HCT116 (cell line): ENCODE results near the gene CRIP3. TPM values are rescaled to one million over a fixed set of nuclear protein-coding genes. Genes with fewer than 3 reads are reported as not detected.

Experiments
- ATAC-seq: fragments of 200-7000 bp; cut with Tn5 transposase; 2 replicates; pipeline ENCODE4 v1.9.1; 2020; ENCODE audit warnings: mild to moderate bottlenecking, moderate library complexity
- BruUV-seq: library from RNA; stranded (reverse); fragments of 400-500 nt; replicated peaks from 2 replicates; lab custom pipeline; 2021; lab: Mats Ljungman, UMichigan
- CTCF ChIA-PET: fragments of 300-600 bp; sonication (Branson Sonifier 250); formaldehyde crosslinking; loops from one replicate; lab custom pipeline; 2021; ENCODE audit warnings: antibody characterized with exemption; lab: Charles Lee
- POLR2A ChIA-PET: fragments of 300-600, 350-600 bp; sonication (Branson Sonifier 250); formaldehyde crosslinking; loops from one replicate; lab custom pipeline; 2021; ENCODE audit warnings: antibody characterized with exemption; lab: Charles Lee
- RAD21 ChIA-PET, 2 experiments: fragments of 300-600 bp; sonication (Branson Sonifier 250); formaldehyde crosslinking; loops; one replicate each; lab custom pipeline; 2023; ENCODE audit warnings: low total read pairs in 2 of 2; ENCODE audit not compliant: uncharacterized antibody in 2 of 2, unreplicated experiment in 2 of 2, low non-redundant PET in 1 of 2; lab: Charles Lee
- DNase-seq: peaks from one replicate; pipeline ENCODE4 v3.0.0-alpha.2; 2010; ENCODE audit warnings: low read depth, low spot score
- H2AFZ ChIP-seq: fragments of 200-600 bp; shearing (Covaris generic), sonication (generic); 2 replicates; pipeline ENCODE4 v1.6.1; 2017; ENCODE audit warnings: low read depth, mixed run types, mixed read lengths, antibody characterized with exemption, low read length; ENCODE audit not compliant: poor library complexity, severe bottlenecking
- H3K27ac ChIP-seq: 2 replicates; pipeline ENCODE4 v1.5.1; 2012; ENCODE audit warnings: low read depth, low read length
- H3K27me3 ChIP-seq: fragments of 200-600 bp; sonication (generic); 2 replicates; pipeline ENCODE4 v1.6.1; 2016; ENCODE audit warnings: mixed run types, low read length, mixed read lengths; ENCODE audit not compliant: insufficient read depth
- H3K36me3 ChIP-seq, 2 experiments: fragments of 200-500 bp in 1 of 2; fragments of 200-600 bp in 1 of 2; sonication (Bioruptor generic) in 1 of 2; sonication (generic) in 1 of 2; 2 replicates each; pipeline versions ENCODE4 v1.5.1 to v1.6.1; 2014 to 2016; ENCODE audit warnings: low read length in 2 of 2, inconsistent platforms in 1 of 2, mixed read lengths in 1 of 2, mixed run types in 1 of 2; ENCODE audit not compliant: insufficient read depth in 2 of 2, control insufficient read depth in 1 of 2
- H3K4me1 ChIP-seq, 2 experiments: fragments of 200-600 bp in 1 of 2; sonication (generic) in 1 of 2; 2 replicates each; pipeline versions ENCODE4 v1.5.1 to v1.6.1; 2012 to 2017; ENCODE audit warnings: low read length in 2 of 2, inconsistent platforms in 1 of 2, mild to moderate bottlenecking in 1 of 2, mixed read lengths in 1 of 2, mixed run types in 1 of 2, moderate library complexity in 1 of 2; ENCODE audit not compliant: insufficient read depth in 2 of 2, control insufficient read depth in 1 of 2
- H3K4me2 ChIP-seq: fragments of 200-600 bp; sonication (generic); 2 replicates; pipeline ENCODE4 v1.6.1; 2017; ENCODE audit warnings: mixed run types, low read length, mixed read lengths
- H3K4me3 ChIP-seq, 2 experiments: fragments of 200-600 bp in 1 of 2; sonication (generic) in 1 of 2; replicated peaks in 1 of 2; 2 replicates each; pipeline ENCODE4 v1.5.1; 2011 to 2016; ENCODE audit warnings: low read length in 2 of 2, control low read depth in 1 of 2, low read depth in 1 of 2, mild to moderate bottlenecking in 1 of 2, mixed read lengths in 1 of 2, mixed run types in 1 of 2
- H3K79me2 ChIP-seq: fragments of 200-600 bp; sonication (generic); 2 replicates; pipeline ENCODE4 v1.6.1; 2017; ENCODE audit warnings: mild to moderate bottlenecking, mixed run types, low read length, moderate library complexity, mixed read lengths; ENCODE audit not compliant: insufficient read depth
- H3K9ac ChIP-seq: fragments of 200-600 bp; sonication (generic); 2 replicates; pipeline ENCODE4 v1.6.1; 2016; ENCODE audit warnings: low read length, mixed read lengths
- H3K9me2 ChIP-seq: fragments of 200-600 bp; sonication (generic), shearing (Covaris generic); 2 replicates; pipeline ENCODE4 v1.6.1; 2017; ENCODE audit warnings: mixed run types, mild to moderate bottlenecking, moderate library complexity; ENCODE audit not compliant: insufficient read depth
- H3K9me3 ChIP-seq, 2 experiments: fragments of 200-500 bp in 1 of 2; fragments of 200-600 bp in 1 of 2; sonication (Bioruptor generic) in 1 of 2; sonication (generic) in 1 of 2; 2 replicates each; pipeline ENCODE4 v1.6.1; 2014 to 2017; ENCODE audit warnings: low read length in 2 of 2, mixed read lengths in 2 of 2, inconsistent platforms in 1 of 2, low read depth in 1 of 2, mild to moderate bottlenecking in 1 of 2, mixed run types in 1 of 2, moderate library complexity in 1 of 2; ENCODE audit not compliant: control insufficient read depth in 1 of 2, insufficient read depth in 1 of 2
- H4K20me1 ChIP-seq: fragments of 200-600 bp; sonication (generic), shearing (Covaris generic); 2 replicates; pipeline ENCODE4 v1.6.1; 2017; ENCODE audit warnings: mixed run types, mild to moderate bottlenecking, moderate library complexity; ENCODE audit not compliant: insufficient read depth
- ATF3 ChIP-seq: IDR thresholded peaks from 2 replicates; pipeline ENCODE4 v1.6.1; 2012
- CTCF ChIP-seq, 3 experiments: fragments of 200-600 bp in 1 of 3; sonication (generic) in 1 of 3; IDR thresholded peaks in 2 of 3; conservative IDR thresholded peaks in 1 of 3; 2 replicates each; pipeline ENCODE4 v1.5.1; 2012 to 2017; ENCODE audit warnings: low read depth in 2 of 3, low read length in 2 of 3, antibody characterized with exemption in 1 of 3, borderline replicate concordance in 1 of 3, control low read depth in 1 of 3, mild to moderate bottlenecking in 1 of 3, mixed read lengths in 1 of 3, mixed run types in 1 of 3, moderate library complexity in 1 of 3; ENCODE audit not compliant: insufficient read depth in 1 of 3
- EZH2 ChIP-seq: fragments of 200-600 bp; sonication (generic); IDR thresholded peaks from 2 replicates; pipeline ENCODE4 v1.6.1; 2017; ENCODE audit warnings: antibody characterized with exemption, mixed run types
- EZH2phosphoT487 ChIP-seq: fragments of 200-600 bp; IDR thresholded peaks from 2 replicates; pipeline ENCODE4 v1.6.1; 2018; ENCODE audit warnings: antibody characterized with exemption, borderline replicate concordance
- JUND ChIP-seq: IDR thresholded peaks from 2 replicates; pipeline ENCODE4 v1.6.1; 2012
- POLR2A ChIP-seq: IDR thresholded peaks from 2 replicates; pipeline ENCODE4 v1.7.0; 2011; ENCODE audit warnings: borderline replicate concordance; ENCODE audit not compliant: insufficient read depth, insufficient read length; ENCODE audit errors: extremely low read depth
- REST ChIP-seq: IDR thresholded peaks from 2 replicates; pipeline ENCODE4 v1.6.1; 2012; ENCODE audit warnings: low read depth
- SRF ChIP-seq: IDR thresholded peaks from 2 replicates; pipeline ENCODE4 v1.6.1; 2012; ENCODE audit warnings: low read depth
- TCF7L2 ChIP-seq: IDR thresholded peaks from 2 replicates; pipeline ENCODE4 v1.7.0; 2011; ENCODE audit warnings: borderline replicate concordance, inconsistent platforms; ENCODE audit not compliant: insufficient read depth, insufficient read length; ENCODE audit errors: extremely low read depth
- YY1 ChIP-seq: IDR thresholded peaks from 2 replicates; pipeline ENCODE4 v1.6.1; 2011; ENCODE audit warnings: low read length, low read depth, moderate library complexity, mild to moderate bottlenecking; ENCODE audit not compliant: insufficient replicate concordance; ENCODE audit errors: extremely low read depth
- ZBTB33 ChIP-seq: IDR thresholded peaks from 2 replicates; pipeline ENCODE4 v1.6.1; 2011; ENCODE audit warnings: mild to moderate bottlenecking, low read length, moderate library complexity; ENCODE audit not compliant: insufficient replicate concordance; ENCODE audit errors: extremely low read depth
- intact Hi-C: fragments of 100-400 bp; cut with micrococcal nuclease; formaldehyde crosslinking; loops from 2 replicates; pipeline ENCODE4 v1.10.0; 2022
- total RNA-seq: library from RNA; stranded (reverse); gene quantifications from one replicate; pipeline ENCODE4 v1.2.1, GENCODE V29; 2021; ENCODE audit not compliant: unreplicated experiment

CRIP3 gene
- total RNA-seq, 1 experiment from 2014 or later = not detected

- TF ChIP-seq ZBTB33 = no peak
Measured at GRCh38 chr6:43283514-43283901, 25.1 kb downstream of the CRIP3 start (continued).

- intact Hi-C loops = no loop called here
- Histone ChIP-seq H3K4me2 (no peak overlapping the region), H3K27me3 (no peaks in the 10 kb centered on the region), H2AFZ (no peak overlapping the region), H3K9me2 (no peaks in the 10 kb centered on the region), H3K4me3 (no peak overlapping the region), H4K20me1 (no peaks in the 10 kb centered on the region), H3K9ac (no peak overlapping the region), H3K27ac (no peak overlapping the region), H3K9me3 (no peaks in the 10 kb centered on the region), H3K4me1 (peaks cover 0 to 11% of the 10 kb centered on the region in 2 experiments; a peak in 2 of 4 replicates), H3K79me2 (no peaks in the 10 kb centered on the region), H3K36me3 (no peaks in the 10 kb centered on the region)
- no peak for ATAC-seq
- RAD21 ChIA-PET = no interaction called here
- no TSS peak for BruUV-seq
- DNase-seq = no peak
- POLR2A ChIA-PET = no interaction called here
- CTCF ChIA-PET = no interaction called here
- no peak for TF ChIP-seq SRF
- TF ChIP-seq JUND = no peak
- no peak for TF ChIP-seq CTCF (IDR thresholded peaks at IDR 0.05 in 2 of 3, conservative IDR thresholded peaks at IDR 0.05 in 1 of 3; ENCODE audit: borderline replicate concordance in 1 of 3, insufficient read depth in 1 of 3, low read depth in 2 of 3, low read length in 2 of 3)
- TF ChIP-seq ATF3 = no peak
- TF ChIP-seq ZBTB33 = no peak
- TF ChIP-seq EZH2phosphoT487 = no peak
- TF ChIP-seq TCF7L2 = no peak
- no peak for TF ChIP-seq EZH2
- TF ChIP-seq REST = no peak
- TF ChIP-seq YY1 = no peak
- no peak for TF ChIP-seq POLR2A
Measured at GRCh38 chr6:43282636-43283513, 25.8 kb downstream of the CRIP3 start.
